ENCODE data around the gene FSTL4. TPM values are rescaled to one million over a fixed set of nuclear protein-coding genes. Genes with fewer than 3 reads are reported as not detected.

The FSTL4 gene
- total RNA-seq, 4 donors from 2014 or later: 0.27 to 1.6 (median 0.35) TPM; not detected in 1

GRCh38 chr5:133406977-133407632, 205.2 kb downstream of the FSTL4 start:
- no peak for DNase-seq
- H3K4me3 ChIP-seq: no peak overlapping the region
- H3K27me3 ChIP-seq: no peaks in the 10 kb centered on the region
- H3K4me1 ChIP-seq: no peaks in the 10 kb centered on the region
- no peak overlapping the region for H3K27ac ChIP-seq
- H3K9me3 ChIP-seq: no peaks in the 10 kb centered on the region
- H3K36me3 ChIP-seq: no peaks in the 10 kb centered on the region
- no peak for TF ChIP-seq CTCF (IDR thresholded peaks at IDR 0.05)
- TF ChIP-seq POLR2A (IDR thresholded peaks at IDR 0.05): no peak

- H3K36me3 ChIP-seq: no peaks in the 10 kb centered on the region
- H3K27me3 ChIP-seq: no peaks in the 10 kb centered on the region
- H3K4me1 ChIP-seq: no peaks in the 10 kb centered on the region
- no peak overlapping the region for H3K27ac ChIP-seq
- no peak for DNase-seq
- no peaks in the 10 kb centered on the region for H3K9me3 ChIP-seq
- TF ChIP-seq POLR2A (IDR thresholded peaks at IDR 0.05): no peak
- no peak overlapping the region for H3K4me3 ChIP-seq
These were observed 205.9 kb downstream of the FSTL4 start for GRCh38 chr5:133406208-133406976.

DNA sequence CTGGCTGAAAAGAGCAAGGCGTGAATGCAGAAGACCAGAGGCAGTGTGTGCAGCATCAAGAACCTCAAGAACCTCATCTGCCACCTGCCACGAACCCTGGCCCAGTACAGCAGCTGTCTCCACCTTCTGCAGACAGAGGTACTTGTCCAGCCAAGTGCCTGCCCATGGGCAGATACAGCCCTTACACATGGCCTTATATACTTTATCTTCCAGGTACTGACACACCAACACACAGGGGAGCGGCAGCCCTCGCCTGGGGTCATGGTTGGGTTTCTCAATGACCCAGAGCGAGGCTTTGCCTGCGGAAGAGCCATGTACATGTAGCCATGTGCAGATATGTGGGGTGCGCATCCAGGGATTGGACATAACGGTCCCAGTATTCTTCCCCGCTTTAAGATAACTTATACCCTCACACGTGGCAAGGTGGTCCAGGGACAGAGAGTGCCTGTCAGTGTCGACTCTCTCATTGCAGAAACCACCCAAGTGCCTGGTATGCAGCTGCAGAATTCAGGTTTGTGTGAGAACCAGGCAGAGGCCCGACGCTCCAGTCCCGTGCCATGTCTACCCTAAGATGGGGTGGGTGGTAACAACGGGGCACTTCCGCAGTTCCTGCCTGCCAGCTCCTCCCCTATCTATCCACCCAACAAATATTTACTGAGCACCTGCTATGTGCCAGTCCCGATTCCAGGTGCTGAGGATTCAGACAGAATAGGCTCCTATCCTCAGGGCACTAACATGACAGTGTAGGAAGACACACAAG, 206.9 kb downstream of the FSTL4 start:
- H3K4me1 ChIP-seq: no peaks in the 10 kb centered on the region
- no peak overlapping the region for H3K27ac ChIP-seq
- no peak overlapping the region for H3K4me3 ChIP-seq
- no peaks in the 10 kb centered on the region for H3K9me3 ChIP-seq
- no peaks in the 10 kb centered on the region for H3K27me3 ChIP-seq
- H3K36me3 ChIP-seq: no peaks in the 10 kb centered on the region
- no peak for DNase-seq
- TF ChIP-seq CTCF (IDR thresholded peaks at IDR 0.05): no peak
- TF ChIP-seq POLR2A (IDR thresholded peaks at IDR 0.05): no peak

DNA sequence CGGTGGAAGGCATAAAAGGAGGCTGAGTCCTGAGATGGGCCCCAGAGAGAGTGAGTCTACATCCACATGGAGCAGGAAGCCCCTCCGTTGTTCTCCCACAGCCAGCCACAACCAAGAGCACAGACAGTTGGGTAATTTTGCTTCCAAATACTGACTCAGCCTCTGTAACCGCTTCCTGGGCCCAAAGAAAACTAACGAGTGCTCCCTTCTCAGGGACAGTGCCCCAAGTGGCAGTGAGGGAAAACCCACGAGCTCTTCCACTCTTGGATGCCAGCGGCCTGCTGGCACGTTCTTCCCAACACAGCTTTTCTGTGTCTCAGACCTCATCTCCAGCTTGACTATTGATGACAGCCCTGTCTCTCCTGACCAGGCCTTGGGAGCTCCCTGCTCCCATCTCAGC, 207.6 kb downstream of the FSTL4 start:
- Histone ChIP-seq H3K27me3 (no peaks in the 10 kb centered on the region), H3K36me3 (no peaks in the 10 kb centered on the region), H3K4me1 (no peaks in the 10 kb centered on the region), H3K4me3 (no peak overlapping the region), H3K27ac (no peak overlapping the region), H3K9me3 (no peaks in the 10 kb centered on the region)
- TF ChIP-seq CTCF (IDR thresholded peaks at IDR 0.05) (no peak), POLR2A (IDR thresholded peaks at IDR 0.05) (no peak)
- DNase-seq: no peak

GRCh38 chr5:133403741-133404364, 208.5 kb downstream of the FSTL4 start:
- Histone ChIP-seq H3K27ac (no peak overlapping the region), H3K4me3 (no peak overlapping the region), H3K36me3 (no peaks in the 10 kb centered on the region), H3K9me3 (no peaks in the 10 kb centered on the region), H3K27me3 (no peaks in the 10 kb centered on the region), H3K4me1 (no peaks in the 10 kb centered on the region)
- TF ChIP-seq CTCF (IDR thresholded peaks at IDR 0.05) (no peak), POLR2A (IDR thresholded peaks at IDR 0.05) (no peak)
- no peak for DNase-seq

Measured in Peyer's patch (tissue), 4 donors.